SK-N-SH treated with all-trans-retinoic acid at 6 μM for 48 hours (cell line): Measurements from ENCODE around the gene GRM3.

Source experiments
- ATAC-seq: fragments of 200-7000 bp; cut with Tn5 transposase; 3 replicates; pipeline ENCODE4 v1.9.1; 2020; ENCODE audit warnings: mild to moderate bottlenecking, moderate library complexity
- BACH2 ChIP-seq: fragments of 250-450 bp; sonication (Bioruptor Pico); IDR thresholded peaks from 2 replicates; pipeline ENCODE4 v1.9.0; 2021; ENCODE audit warnings: mild to moderate bottlenecking, borderline replicate concordance
- CSDC2 ChIP-seq: fragments of 250-450 bp; sonication (Bioruptor Pico); IDR thresholded peaks from 2 replicates; pipeline ENCODE4 v1.5.0; 2020; ENCODE audit warnings: mild to moderate bottlenecking, moderate library complexity
- CSRNP3 ChIP-seq: fragments of 250-450 bp; sonication (Bioruptor Pico); IDR thresholded peaks from 2 replicates; pipeline ENCODE4 v1.5.1; 2021; ENCODE audit warnings: mild to moderate bottlenecking, moderate library complexity
- GLIS3 ChIP-seq: fragments of 250-450 bp; sonication (Bioruptor Pico); IDR thresholded peaks from 2 replicates; pipeline ENCODE4 v1.5.0; 2020; ENCODE audit warnings: mild to moderate bottlenecking, moderate library complexity
- ISL1 ChIP-seq: fragments of 250-450 bp; sonication (Bioruptor Pico); IDR thresholded peaks from 2 replicates; pipeline ENCODE4 v2.1.2; 2022; ENCODE audit warnings: mild to moderate bottlenecking, moderate library complexity
- OSR1 ChIP-seq: fragments of 250-450 bp; sonication (Bioruptor Pico); IDR thresholded peaks from 2 replicates; pipeline ENCODE4 v1.8.0; 2022; ENCODE audit warnings: moderate library complexity, mild to moderate bottlenecking, inconsistent platforms
- PATZ1 ChIP-seq: fragments of 250-450 bp; sonication (Bioruptor Pico); IDR thresholded peaks from 2 replicates; pipeline ENCODE4 v1.8.0; 2020; ENCODE audit warnings: mild to moderate bottlenecking, moderate library complexity, borderline replicate concordance
- POU6F1 ChIP-seq: fragments of 250-450 bp; sonication (Bioruptor Pico); IDR thresholded peaks from 2 replicates; pipeline ENCODE4 v1.8.0; 2021; ENCODE audit warnings: low read depth, mild to moderate bottlenecking, moderate library complexity, borderline replicate concordance
- RARB ChIP-seq: fragments of 250-450 bp; sonication (Bioruptor Pico); IDR thresholded peaks from 2 replicates; pipeline ENCODE4 v1.8.0; 2021; ENCODE audit warnings: mild to moderate bottlenecking, moderate library complexity
- SNAI2 ChIP-seq: fragments of 250-450 bp; sonication (Bioruptor Pico); IDR thresholded peaks from 2 replicates; pipeline ENCODE4 v1.5.0; 2020; ENCODE audit warnings: mild to moderate bottlenecking, moderate library complexity
- TCF4 ChIP-seq: fragments of 250-450 bp; sonication (Bioruptor Pico); IDR thresholded peaks from 2 replicates; pipeline ENCODE4 v1.8.0; 2021; ENCODE audit warnings: mild to moderate bottlenecking, moderate library complexity, borderline replicate concordance
- TOX ChIP-seq: fragments of 250-450 bp; sonication (Bioruptor Pico); IDR thresholded peaks from 2 replicates; pipeline ENCODE4 v1.8.0; 2021; ENCODE audit warnings: mild to moderate bottlenecking, moderate library complexity, borderline replicate concordance
- ZC3H10 ChIP-seq: fragments of 250-450 bp; sonication (Bioruptor Pico); IDR thresholded peaks from 2 replicates; pipeline ENCODE4 v1.5.1; 2021; ENCODE audit warnings: mild to moderate bottlenecking, moderate library complexity
- ZFP30 ChIP-seq: fragments of 450-650 bp; formaldehyde crosslinking; IDR thresholded peaks from 2 replicates; pipeline ENCODE4 v1.5.0; 2022; ENCODE audit warnings: mild to moderate bottlenecking, moderate library complexity
- ZNF565 ChIP-seq: fragments of 450-650 bp; formaldehyde crosslinking; conservative IDR thresholded peaks from 2 replicates; pipeline ENCODE4 v1.5.0; 2020; ENCODE audit warnings: low read depth, mild to moderate bottlenecking, moderate library complexity
- ZNF70 ChIP-seq: fragments of 450-650 bp; formaldehyde crosslinking; IDR thresholded peaks from 2 replicates; pipeline ENCODE4 v1.5.0; 2020; ENCODE audit warnings: mild to moderate bottlenecking, moderate library complexity
- ZNF8 ChIP-seq: fragments of 450-650 bp; formaldehyde crosslinking; IDR thresholded peaks from 2 replicates; pipeline ENCODE4 v1.5.0; 2020; ENCODE audit warnings: mild to moderate bottlenecking, moderate library complexity
- TF ChIP-seq, protein P1 (sequence below): fragments of 250-450 bp; sonication (Bioruptor Pico); IDR thresholded peaks from 2 replicates; pipeline ENCODE4 v1.5.0; 2020; ENCODE audit warnings: mild to moderate bottlenecking, moderate library complexity
- TF ChIP-seq, protein P2 (sequence below): fragments of 250-450 bp; sonication (Bioruptor Pico); IDR thresholded peaks from 2 replicates; pipeline ENCODE4 v1.5.1; 2020; ENCODE audit warnings: low read depth, mild to moderate bottlenecking, moderate library complexity

Gene GRM3

GRCh38 chr7:86848226-86848625 lies 204.5 kb downstream of the GRM3 start:
- TF ChIP-seq TOX (CRISPR knock-in tag) (no peak), OSR1 (CRISPR knock-in tag) (no peak), ZFP30 (no peak), SNAI2 (no peak), CSDC2 (no peak), POU6F1 (CRISPR knock-in tag) (no peak), GLIS3 (CRISPR knock-in tag) (no peak), ZC3H10 (no peak), PATZ1 (CRISPR knock-in tag) (no peak)
- no peak for ATAC-seq

GRCh38 chr7:86851566-86851965 lies 207.9 kb downstream of the GRM3 start:
- TF ChIP-seq ZNF70 (no peak), OSR1 (CRISPR knock-in tag) (no peak), ZNF565 (CRISPR knock-in tag) (no peak), BACH2 (no peak)
- ATAC-seq, result no peak

- TF ChIP-seq CSDC2, result no peak
- no peak for TF ChIP-seq ISL1 (CRISPR knock-in tag)
- no peak for TF ChIP-seq ZNF8 (CRISPR knock-in tag)
- TF ChIP-seq TCF4 (CRISPR knock-in tag), result no peak
Observed at GRCh38 chr7:86863452-86863851, 219.7 kb downstream of the GRM3 start.

DNA sequence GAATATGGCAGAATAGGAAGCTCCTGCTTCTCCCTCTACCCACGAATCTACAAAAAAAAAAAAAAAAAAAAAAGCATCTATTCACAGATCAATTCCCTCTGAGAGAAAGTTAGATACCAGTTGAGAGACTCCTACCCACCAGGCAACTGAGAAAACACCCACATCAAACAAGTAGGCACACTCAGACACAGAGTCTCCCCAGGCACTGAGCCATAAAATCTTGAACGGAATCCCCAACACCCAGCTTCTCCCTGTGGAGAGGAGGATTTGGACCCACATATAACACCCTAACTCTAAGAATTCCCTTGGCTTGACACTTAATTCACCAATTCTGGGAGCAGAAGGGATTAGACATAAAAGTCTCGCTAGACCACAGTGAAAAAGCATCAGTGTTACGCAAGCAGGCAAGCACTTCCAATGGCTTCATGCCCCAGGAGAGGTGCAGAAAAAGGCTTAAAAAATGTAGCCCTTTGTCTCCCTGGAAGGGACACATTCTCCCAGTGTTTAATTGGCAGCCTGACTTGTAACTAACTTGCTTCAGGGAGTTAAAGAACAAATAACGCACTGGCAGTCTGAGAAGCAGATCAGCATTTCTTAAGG lies 223.6 kb downstream of the GRM3 start:
- ATAC-seq, result no peak
- TF ChIP-seq ZNF565 (CRISPR knock-in tag) (no peak), POU6F1 (CRISPR knock-in tag) (no peak)

More at GRCh38 chr7:86863452-86863851, 219.7 kb downstream of the GRM3 start:
- no peak for ATAC-seq

GRCh38 chr7:86876146-86876545 lies 232.4 kb downstream of the GRM3 start:
- no peak for ATAC-seq
- TF ChIP-seq BACH2 (no peak), ZNF565 (CRISPR knock-in tag) (no peak), GLIS3 (CRISPR knock-in tag) (no peak), OSR1 (CRISPR knock-in tag) (no peak)
- TF ChIP-seq, protein P1, sequence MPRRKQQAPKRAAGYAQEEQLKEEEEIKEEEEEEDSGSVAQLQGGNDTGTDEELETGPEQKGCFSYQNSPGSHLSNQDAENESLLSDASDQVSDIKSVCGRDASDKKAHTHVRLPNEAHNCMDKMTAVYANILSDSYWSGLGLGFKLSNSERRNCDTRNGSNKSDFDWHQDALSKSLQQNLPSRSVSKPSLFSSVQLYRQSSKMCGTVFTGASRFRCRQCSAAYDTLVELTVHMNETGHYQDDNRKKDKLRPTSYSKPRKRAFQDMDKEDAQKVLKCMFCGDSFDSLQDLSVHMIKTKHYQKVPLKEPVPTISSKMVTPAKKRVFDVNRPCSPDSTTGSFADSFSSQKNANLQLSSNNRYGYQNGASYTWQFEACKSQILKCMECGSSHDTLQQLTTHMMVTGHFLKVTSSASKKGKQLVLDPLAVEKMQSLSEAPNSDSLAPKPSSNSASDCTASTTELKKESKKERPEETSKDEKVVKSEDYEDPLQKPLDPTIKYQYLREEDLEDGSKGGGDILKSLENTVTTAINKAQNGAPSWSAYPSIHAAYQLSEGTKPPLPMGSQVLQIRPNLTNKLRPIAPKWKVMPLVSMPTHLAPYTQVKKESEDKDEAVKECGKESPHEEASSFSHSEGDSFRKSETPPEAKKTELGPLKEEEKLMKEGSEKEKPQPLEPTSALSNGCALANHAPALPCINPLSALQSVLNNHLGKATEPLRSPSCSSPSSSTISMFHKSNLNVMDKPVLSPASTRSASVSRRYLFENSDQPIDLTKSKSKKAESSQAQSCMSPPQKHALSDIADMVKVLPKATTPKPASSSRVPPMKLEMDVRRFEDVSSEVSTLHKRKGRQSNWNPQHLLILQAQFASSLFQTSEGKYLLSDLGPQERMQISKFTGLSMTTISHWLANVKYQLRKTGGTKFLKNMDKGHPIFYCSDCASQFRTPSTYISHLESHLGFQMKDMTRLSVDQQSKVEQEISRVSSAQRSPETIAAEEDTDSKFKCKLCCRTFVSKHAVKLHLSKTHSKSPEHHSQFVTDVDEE, result no peak
- TF ChIP-seq, all 23 proteins: peak for 0

DNA sequence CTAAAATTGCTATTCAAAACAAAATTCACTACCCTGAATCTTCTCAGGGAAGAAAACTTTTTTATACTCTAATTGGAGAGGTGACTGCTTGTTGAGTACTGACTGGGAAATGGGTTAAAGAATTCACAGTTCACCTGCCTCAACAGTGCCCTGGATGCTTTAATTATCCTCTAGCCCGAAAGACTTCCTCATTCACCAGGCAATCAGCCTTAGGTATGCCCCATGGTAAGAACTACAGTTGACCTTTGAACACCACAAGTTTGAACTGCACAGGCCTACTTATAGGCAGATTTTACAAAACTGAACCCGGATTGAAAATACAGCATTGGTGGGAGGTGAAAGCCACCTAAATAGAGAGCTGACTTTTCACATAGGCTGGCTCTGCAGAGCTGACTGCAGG lies 240.4 kb downstream of the GRM3 start:
- no peak for ATAC-seq
- TF ChIP-seq, protein P2, sequence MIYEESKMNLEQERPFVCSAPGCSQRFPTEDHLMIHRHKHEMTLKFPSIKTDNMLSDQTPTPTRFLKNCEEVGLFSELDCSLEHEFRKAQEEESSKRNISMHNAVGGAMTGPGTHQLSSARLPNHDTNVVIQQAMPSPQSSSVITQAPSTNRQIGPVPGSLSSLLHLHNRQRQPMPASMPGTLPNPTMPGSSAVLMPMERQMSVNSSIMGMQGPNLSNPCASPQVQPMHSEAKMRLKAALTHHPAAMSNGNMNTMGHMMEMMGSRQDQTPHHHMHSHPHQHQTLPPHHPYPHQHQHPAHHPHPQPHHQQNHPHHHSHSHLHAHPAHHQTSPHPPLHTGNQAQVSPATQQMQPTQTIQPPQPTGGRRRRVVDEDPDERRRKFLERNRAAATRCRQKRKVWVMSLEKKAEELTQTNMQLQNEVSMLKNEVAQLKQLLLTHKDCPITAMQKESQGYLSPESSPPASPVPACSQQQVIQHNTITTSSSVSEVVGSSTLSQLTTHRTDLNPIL (CRISPR knock-in tag), result no peak
- TF ChIP-seq ZC3H10 (no peak), TOX (CRISPR knock-in tag) (no peak), GLIS3 (CRISPR knock-in tag) (no peak), ZNF70 (no peak), PATZ1 (CRISPR knock-in tag) (no peak), RARB (CRISPR knock-in tag) (no peak), CSRNP3 (CRISPR knock-in tag) (no peak), ISL1 (CRISPR knock-in tag) (no peak)
